Tibial artery (tissue), 4 donors: ENCODE measurements around the gene MYL3.

ENCODE experiments used
- DNase-seq, 2 donors: peaks; one replicate each; pipeline ENCODE4 v3.0.0-alpha.2; 2019
- H3K27ac ChIP-seq, 2 donors: fragments of 200-600 bp; sonication (generic) in 1 of 2; 1 replicate in 1 of 2; 2 replicates in 1 of 2; pipeline ENCODE4 v1.5.1; 2018 to 2019; ENCODE audit warnings: mild to moderate bottlenecking in 1 of 2
- H3K27me3 ChIP-seq, 2 donors: fragments of 200-600 bp; sonication (generic) in 1 of 2; one replicate each; pipeline versions ENCODE4 v1.5.1 to v1.6.0; 2016 to 2019
- H3K36me3 ChIP-seq, 3 donors: fragments of 200-600 bp; sonication (generic) in 2 of 3; one replicate each; pipeline ENCODE4 v1.5.1; 2016 to 2019; ENCODE audit warnings: mild to moderate bottlenecking in 2 of 3
- H3K4me1 ChIP-seq, 4 donors: fragments of 200-600 bp; sonication (generic) in 2 of 4; 1 replicate in 3 of 4; 2 replicates in 1 of 4; pipeline ENCODE4 v1.5.1; 2016 to 2019
- H3K4me3 ChIP-seq, 2 donors: fragments of 200-600 bp; sonication (generic) in 1 of 2; 1 replicate in 1 of 2; 2 replicates in 1 of 2; pipeline ENCODE4 v1.5.1; 2018 to 2019; ENCODE audit warnings: mild to moderate bottlenecking in 2 of 2
- H3K9me3 ChIP-seq, 3 donors: fragments of 200-600 bp; sonication (generic) in 1 of 3; one replicate each; pipeline ENCODE4 v1.5.1; 2016 to 2019
- CTCF ChIP-seq, 2 experiments: fragments of 200-600 bp in 1 of 2; fragments of 450-650 bp in 1 of 2; IDR thresholded peaks; one replicate each; pipeline ENCODE4 v1.5.1; 2017 to 2019; ENCODE audit warnings: antibody characterized with exemption in 2 of 2, mild to moderate bottlenecking in 1 of 2, moderate library complexity in 1 of 2
- intact Hi-C: fragments of 100-400 bp; cut with DNase I; formaldehyde crosslinking; loops from one replicate; pipeline ENCODE4 v1.15.0; 2023; ENCODE audit warnings: low total_unique reads

MYL3 gene

GRCh38 chr3:46845860-46846623 lies 17.2 kb downstream of the MYL3 start:
- intact Hi-C loops = no loop called here
- Histone ChIP-seq H3K4me3 (peak overlapping the region; percentile 57 to 73), H3K27me3 (no peaks in the 10 kb centered on the region), H3K27ac (peak overlapping the region; percentile 73 to 79), H3K4me1 (peaks cover 6 to 34% (median 18%) of the 10 kb centered on the region in 4 donors), H3K36me3 (no peaks in the 10 kb centered on the region), H3K9me3 (peaks cover 0 to 11% (median 7%) of the 10 kb centered on the region in 3 donors)
- peak; percentile 52 to 65 for TF ChIP-seq CTCF (IDR thresholded peaks at IDR 0.05)
- DNase-seq = peak; percentile 70 to 87

- peaks cover 6 to 34% (median 18%) of the 10 kb centered on the region in 4 donors for H3K4me1 ChIP-seq
- peak overlapping the region; percentile 57 to 73 for H3K4me3 ChIP-seq
- H3K27ac ChIP-seq = peak overlapping the region; percentile 73 to 79
- no peaks in the 10 kb centered on the region for H3K27me3 ChIP-seq
- H3K36me3 ChIP-seq = no peaks in the 10 kb centered on the region
- H3K9me3 ChIP-seq = peaks cover 0 to 17% (median 13%) of the 10 kb centered on the region in 3 donors
- no peak for TF ChIP-seq CTCF (IDR thresholded peaks at IDR 0.05)
- peak; percentile 71 to 85 for DNase-seq
- intact Hi-C loops = no loop called here
Observed at GRCh38 chr3:46845397-46845859, 17.8 kb downstream of the MYL3 start.

- H3K4me3 ChIP-seq = peak overlapping the region; percentile 57 to 73
- no peaks in the 10 kb centered on the region for H3K36me3 ChIP-seq
- peak overlapping the region; percentile 73 to 79 for H3K27ac ChIP-seq
- intact Hi-C loops = no loop called here
- H3K4me1 ChIP-seq = peaks cover 6 to 34% (median 18%) of the 10 kb centered on the region in 4 donors
- DNase-seq = no peak
- peaks cover 0 to 21% (median 18%) of the 10 kb centered on the region in 3 donors for H3K9me3 ChIP-seq
- TF ChIP-seq CTCF (IDR thresholded peaks at IDR 0.05) = no peak
- H3K27me3 ChIP-seq = no peaks in the 10 kb centered on the region
Observed at GRCh38 chr3:46844881-46845312, 18.3 kb downstream of the MYL3 start.

GRCh38 chr3:46844397-46844796 lies 18.8 kb downstream of the MYL3 start:
- no peak for TF ChIP-seq CTCF (IDR thresholded peaks at IDR 0.05)
- Histone ChIP-seq H3K27ac (peak overlapping the region in 1 of 2 donors; percentile 79), H3K9me3 (peaks cover 0 to 23% (median 21%) of the 10 kb centered on the region in 3 donors), H3K36me3 (no peaks in the 10 kb centered on the region), H3K4me3 (no peak overlapping the region), H3K27me3 (no peaks in the 10 kb centered on the region), H3K4me1 (peaks cover 6 to 34% (median 18%) of the 10 kb centered on the region in 4 donors)
- DNase-seq = no peak
- intact Hi-C loops = no loop called here

- peaks cover 0 to 6% (median 0%) of the 10 kb centered on the region in 3 donors for H3K36me3 ChIP-seq
- no peak overlapping the region for H3K4me3 ChIP-seq
- H3K9me3 ChIP-seq = peaks cover 0 to 32% (median 21%) of the 10 kb centered on the region in 3 donors
- no peak for TF ChIP-seq CTCF (IDR thresholded peaks at IDR 0.05)
- H3K27me3 ChIP-seq = no peaks in the 10 kb centered on the region
- H3K27ac ChIP-seq = no peak overlapping the region
- intact Hi-C loops = no loop called here
- no peak for DNase-seq
- H3K4me1 ChIP-seq = peaks cover 6 to 34% (median 18%) of the 10 kb centered on the region in 4 donors
Observed at GRCh38 chr3:46843508-46843907, 19.7 kb downstream of the MYL3 start.
